ENCODE results near the gene DSE.

GRCh38 chr6:116363759-116364158 lies 7.0 kb upstream of the DSE start:
- TF ChIP-seq CTCF (conservative IDR thresholded peaks at IDR 0.05 in 1 of 2, IDR thresholded peaks at IDR 0.05 in 1 of 2; ENCODE audit: low read depth in 1 of 2, low read length in 2 of 2) (no peak), EZH2 (IDR thresholded peaks at IDR 0.05; ENCODE audit: low read length, missing control alignments) (no peak)
